Occipital lobe (tissue), 2 donors: ENCODE results near the gene DUSP15. TPM values are rescaled to one million over a fixed set of nuclear protein-coding genes. Genes with fewer than 3 reads are reported as not detected.
"Not testable (repeated sequence)": the region's sequence is repeated elsewhere in the genome, so short reads cannot be mapped to it uniquely, and the experiment has no call there.

Experiments
- DNase-seq: peaks from one replicate; lab custom pipeline; 2025; lab: John Stamatoyannopoulos, UW
- total RNA-seq: library from RNA; depleted of rRNA; stranded (reverse); fragments of >200 nt; gene quantifications from one replicate; pipeline ENCODE4 v1.2.3, GENCODE V29; 2014

DUSP15 gene, protein sequence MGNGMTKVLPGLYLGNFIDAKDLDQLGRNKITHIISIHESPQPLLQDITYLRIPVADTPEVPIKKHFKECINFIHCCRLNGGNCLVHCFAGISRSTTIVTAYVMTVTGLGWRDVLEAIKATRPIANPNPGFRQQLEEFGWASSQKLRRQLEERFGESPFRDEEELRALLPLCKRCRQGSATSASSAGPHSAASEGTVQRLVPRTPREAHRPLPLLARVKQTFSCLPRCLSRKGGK
- 3.0 TPM for total RNA-seq

DNA sequence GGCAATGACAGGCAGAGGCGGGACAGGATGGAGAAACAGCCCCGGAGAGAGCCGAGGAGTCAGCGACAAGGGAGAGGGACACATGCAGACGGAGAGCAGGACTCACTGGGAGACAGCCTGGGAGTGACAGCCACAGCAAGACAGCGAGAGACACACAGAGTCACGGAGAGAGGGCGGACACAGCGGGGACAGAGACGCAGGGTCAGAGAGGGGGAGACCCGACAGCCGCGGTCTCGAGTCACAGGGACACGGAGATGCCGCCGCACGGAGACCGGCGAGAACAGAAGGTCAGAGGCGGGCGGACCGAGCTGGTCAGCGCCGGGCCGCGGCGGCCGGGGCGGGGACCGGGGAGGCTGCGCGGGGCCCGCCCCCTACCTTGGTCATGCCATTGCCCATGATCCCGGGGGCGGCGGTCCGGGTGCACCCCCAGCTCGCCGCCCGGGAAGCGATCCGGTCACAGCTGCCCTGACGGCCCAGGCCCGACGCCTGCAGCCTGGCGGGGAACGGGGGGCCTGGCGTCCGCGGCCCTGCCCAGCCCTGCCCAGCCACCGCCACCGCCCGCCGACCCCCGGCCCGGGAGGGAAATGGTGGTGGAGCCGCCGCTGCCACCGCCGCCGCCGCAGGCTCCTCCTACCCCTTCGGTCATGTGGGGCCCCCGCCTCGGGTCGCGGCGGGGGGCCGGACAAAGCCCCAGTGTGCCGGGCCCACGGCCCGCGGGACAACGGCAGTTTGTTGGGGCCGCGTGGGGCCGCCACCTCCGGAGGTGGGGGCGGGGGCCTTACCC lies at the start of gene DUSP15, which contains the start of gene TTLL9:
TSS of gene DUSP15 (minus strand) at position 586 of the 784 bp plus-strand sequence. CDS start at position 396, 190 bp downstream.
TSS of gene TTLL9 (plus strand) at position 693 of the 784 bp plus-strand sequence. CDS start 493 bp downstream, outside the sequence.
- DNase-seq = peak; percentile 39

DNA sequence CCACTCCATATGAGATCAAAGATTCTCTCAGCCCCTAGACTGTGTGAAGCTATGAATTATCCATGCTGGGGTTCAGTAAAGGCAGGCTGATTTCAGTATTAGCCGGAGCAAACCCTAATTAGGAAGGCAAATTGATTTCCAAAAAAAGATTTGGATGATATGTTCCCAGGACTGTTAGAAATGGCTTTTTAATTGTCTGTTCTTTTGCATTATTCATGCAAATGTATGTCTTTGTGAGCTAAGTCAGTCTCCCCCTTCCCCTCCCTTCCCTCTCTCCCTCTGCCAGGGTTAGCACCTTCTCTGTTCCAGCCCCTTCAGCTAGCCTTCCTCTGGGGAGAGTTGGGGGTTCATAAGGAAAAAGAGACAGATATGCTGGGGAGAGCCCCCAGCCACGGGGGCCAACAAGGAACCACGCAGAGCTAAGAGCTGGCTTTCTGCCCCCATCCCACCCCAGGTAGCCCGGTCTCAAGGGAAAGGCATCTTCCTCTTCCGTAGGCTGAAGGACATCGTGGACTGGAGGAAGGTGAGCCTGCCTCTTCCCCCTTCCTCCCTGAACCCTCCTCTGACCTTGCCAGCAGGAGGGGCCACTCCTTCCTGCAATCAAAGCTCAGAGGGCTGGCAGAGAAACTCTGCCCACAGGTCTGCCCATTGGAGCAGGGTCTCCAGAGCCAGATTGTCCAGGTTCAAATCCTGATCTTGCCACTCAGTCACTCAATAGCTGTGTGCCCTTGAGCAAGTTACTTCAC lies 49.3 kb upstream of the DUSP15 start:
- no peak for DNase-seq

DNA sequence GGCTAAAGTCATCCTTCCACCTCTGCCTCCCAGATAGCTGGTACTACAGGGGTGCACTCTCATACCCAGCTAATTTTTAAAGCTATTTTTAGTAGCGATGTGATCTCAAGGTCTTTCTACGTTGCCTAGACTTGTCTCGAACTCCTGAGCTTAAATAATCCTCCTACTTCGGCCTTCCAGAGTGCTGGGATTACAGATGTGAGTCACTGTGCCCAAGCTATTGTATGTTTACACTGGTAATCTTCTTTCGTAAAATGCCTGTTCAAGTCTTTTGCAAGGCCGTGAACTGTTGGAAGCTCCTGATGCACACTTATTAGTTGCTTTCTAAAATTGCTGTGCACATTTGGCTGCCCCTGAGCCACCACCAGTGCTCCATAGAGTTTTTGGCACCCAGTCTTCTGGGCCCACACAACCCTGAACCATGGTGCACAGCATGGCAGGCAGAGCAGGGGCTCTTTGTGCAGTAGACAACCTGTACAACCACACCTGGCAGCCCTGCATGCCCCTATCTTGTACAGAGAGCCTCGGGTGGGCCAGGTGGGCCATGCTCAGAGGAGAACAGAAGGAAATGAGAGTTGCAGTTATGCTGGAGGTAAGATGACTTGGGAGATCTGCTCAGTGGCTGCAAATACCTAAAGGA lies 48.3 kb upstream of the DUSP15 start:
- no peak for DNase-seq

DNA sequence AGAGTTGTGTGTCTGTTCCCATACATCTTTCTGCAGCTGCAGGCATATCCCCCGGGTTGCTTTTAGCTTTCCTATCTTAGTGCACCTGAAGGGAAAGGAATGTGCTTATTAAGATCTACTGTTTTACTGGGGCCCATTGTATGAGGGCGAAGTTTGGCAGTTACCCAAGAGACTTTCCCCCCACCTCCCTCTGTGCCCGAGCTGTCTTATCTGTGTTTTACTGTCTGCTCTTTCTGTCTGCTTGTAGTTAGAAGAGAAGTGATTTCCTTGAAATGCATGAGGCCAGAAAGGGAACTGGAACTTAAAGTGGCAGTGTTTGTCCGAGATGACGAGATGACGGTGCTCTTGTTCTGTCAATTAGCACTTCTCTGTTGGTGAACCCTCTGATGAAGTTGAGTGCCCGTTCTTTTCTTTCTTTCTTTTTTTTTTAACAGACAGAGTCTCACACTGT lies 47.7 kb upstream of the DUSP15 start:
- not testable (repeated sequence) for DNase-seq

DNA sequence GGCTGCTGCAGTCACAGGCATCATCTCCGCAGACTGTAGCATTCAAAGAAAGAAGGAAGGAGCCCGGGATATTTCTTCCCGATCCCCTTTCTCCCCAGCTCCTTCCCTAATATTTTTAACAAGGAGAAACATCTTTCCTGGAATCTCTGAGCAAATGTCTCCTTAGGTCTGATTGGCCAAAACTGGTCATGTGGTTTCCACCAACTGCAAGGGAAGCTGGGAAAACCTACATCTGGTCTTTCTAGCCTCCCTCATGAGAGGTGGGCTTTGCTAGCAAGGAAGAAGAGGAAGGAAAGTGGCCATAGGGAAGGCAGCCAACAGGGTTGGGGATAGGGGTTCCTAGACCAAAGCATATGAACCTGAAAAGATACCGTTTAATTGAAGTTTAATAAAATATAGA lies 46.4 kb upstream of the DUSP15 start:
- no peak for DNase-seq

DNA sequence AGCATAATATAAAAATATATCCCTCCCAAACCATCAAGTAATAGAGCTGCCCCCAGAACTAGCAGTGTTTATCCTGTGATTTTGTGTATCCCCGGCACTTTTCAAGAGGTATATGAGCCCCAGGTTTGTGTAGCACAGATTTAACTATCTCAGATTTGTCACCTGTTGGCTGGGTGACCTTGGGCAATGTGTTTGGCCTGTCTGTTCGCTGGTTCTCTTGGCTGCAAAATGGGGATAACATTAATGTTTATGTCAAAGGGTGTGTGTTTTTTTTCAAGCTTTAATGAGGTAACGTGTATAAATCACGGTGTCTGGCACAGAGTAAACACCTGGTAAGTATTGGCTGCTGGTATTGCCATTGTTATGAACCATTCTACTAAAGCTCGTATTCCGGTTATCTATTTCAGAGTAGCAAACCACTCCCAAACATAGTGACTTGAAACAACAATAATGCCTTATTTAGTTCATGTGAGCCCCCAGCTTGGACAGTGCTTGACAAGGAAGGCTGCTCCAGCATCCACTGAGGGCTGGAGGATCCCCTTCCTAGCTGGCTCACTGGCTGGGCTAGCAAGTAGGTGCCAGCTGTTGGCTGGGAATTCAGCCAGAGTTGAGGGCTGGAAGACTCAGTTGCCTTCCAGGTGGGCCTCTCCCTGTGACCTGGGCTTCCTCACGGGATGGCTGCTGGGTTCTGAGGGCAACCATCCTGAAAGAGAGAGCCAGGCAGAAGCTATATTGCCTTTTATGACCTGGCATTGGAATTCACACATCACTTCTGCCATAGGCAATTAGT lies 45.4 kb upstream of the DUSP15 start:
- DNase-seq = no peak

DNA sequence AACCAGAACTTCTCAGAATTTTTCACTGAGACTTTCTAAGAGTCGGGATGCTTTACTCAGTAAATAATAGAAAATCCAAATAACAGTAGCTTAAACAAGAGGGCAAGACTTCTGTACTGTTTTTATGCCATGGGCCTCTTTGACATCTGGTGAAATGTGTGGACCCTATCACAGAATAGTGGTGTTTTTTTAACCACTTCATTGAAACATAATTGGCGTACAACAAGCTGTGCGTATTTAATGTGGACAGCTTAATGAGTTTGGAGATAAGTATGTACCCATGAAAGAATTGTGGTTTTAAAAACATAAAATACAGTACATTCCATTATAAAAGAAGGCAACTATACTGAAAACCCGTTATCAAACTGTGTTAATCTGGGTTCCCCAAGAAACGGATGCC lies 43.8 kb upstream of the DUSP15 start:
- no peak for DNase-seq

DNA sequence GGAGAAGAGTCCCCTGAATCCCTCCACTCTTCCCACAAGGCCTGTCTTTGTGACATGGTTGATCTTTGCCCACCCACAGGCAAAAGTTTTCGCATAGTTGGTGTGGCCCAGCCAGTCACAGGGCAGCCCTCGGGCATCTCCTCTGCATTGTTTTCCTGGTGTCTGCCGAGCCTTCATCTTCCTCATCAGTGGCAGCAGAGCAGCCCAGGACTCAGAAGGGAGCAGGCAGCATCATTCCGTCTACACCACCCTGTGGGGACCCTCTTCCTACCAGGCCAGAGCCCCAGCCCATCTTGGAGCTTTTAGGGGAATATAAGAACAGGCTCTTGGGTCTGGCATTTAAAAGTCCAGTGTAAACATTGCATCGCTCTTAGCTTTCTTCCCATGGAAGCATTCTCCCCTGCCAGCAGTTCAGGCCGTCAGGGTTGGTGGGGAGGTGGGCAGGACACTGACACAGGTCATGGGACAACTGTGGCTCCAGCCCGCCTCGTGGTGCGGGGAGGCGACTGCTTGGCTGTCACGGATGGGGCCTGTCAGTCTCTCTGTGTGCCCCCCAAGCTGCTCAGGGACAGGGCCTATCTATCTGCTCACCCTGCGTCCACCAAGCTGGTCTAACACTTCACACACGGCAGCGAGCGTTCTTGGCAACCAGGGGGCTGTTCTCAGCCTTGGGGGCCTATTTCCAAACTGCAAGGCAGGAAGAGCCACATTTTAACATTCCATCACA lies 43.3 kb upstream of the DUSP15 start:
- no peak for DNase-seq

DNA sequence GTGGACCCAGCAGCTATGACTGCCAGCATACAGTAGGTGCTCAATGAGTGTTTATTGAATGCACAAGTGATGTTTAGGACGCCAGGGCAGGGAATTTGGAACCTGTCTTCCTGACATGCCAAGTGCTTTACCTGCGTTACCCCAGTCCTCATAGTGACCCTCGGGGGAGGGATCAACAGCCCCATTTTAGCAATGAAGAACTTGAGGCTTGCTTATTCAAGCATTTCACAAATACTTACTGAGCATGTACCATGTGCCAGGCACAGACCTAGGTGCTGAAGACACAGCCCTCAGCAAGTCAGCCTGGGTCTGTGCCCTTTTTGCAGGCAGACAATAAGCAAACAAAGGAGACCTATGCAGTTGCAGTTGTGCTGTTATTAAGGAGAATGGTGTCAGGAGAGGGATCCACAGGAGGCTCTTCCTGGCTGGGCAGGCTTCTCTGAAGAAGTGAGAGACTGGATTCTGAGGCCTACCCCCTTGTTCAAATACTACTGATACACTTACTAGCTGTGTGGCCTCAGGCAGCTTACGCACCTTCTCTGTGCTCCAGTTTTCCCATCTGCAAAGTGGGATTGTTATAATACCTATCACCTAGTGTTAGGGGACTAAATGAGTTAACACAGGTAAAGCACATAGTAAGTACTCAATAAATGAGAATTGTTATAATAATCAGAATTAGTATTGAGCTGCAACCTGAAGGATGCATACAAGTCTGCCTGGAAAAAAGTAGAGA lies 39.9 kb upstream of the DUSP15 start:
- no peak for DNase-seq

DNA sequence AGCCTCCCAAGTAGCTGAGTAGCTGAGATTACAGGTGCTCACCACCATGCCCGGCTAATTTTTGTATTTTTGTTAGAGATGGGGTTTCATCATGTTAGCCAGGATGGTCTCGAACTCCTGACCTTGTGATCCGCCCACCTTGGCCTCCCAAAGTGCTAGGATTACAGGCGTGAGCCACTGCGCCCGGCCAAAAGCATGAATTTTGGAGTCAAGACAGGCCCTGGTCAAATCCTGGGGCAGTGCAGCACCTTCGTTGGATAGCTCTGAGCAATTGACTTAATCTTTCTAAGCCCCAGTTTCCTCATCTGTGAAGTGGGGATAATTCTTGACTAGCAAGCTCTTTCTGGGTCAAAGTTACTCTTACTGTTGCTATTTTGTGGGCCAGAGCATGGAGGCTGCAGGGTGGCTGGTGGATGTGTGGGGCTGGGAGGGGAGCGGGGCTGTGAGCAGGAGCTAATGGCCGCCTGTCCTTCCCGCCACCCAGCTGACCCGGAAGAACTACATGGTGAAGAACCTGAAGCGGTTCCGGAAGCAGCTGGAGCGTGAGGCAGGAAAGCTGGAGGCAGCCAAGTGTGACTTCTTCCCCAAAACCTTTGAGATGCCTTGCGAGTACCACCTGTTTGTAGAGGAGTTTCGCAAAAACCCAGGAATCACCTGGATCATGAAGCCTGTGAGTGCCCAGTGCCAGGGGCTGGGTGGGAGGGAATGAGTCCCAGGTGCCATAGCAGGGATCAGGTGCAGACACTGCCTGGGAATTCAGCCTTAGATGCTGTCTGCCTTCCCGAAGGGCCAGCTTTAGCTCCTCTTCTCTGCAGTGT lies 39.1 kb upstream of the DUSP15 start:
- DNase-seq = no peak

DNA sequence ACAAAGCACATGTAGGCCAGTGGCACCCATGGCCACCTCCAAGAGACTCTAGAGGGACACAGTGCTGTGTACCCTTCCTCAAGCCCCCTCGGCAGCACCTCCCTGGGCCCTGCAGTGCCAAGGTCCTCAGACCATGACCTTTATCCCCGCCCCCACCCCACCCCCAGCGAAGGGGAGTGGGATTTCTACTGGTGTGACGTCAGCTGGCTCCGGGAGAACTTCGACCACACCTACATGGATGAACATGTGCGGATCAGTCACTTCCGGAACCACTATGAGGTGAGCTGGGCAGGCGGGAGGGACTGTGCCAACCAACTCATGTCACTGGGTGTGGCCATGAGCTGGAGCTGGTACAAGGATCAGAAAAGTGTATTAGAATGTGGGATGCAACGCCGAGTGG lies 38.1 kb upstream of the DUSP15 start:
- no peak for DNase-seq

DNA sequence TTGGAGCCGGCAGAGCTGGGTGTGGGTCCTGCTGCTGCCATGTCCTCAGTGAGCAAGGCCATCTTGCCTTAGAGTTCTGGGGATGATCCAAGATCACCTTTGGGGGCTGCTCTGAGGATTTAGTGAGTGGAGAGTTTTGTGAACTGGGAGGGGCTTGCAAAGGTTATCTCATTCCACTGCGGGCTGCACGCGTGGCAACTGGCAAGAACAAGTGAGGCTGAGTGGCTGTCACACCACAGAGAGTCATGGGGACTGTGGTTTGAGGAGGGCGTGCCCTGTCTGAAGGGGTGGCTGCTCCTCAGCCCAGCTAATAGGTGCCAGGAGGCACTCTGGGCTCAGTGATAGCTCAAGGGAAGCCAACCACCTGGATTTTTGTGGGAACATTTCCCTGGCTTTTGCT lies 37.7 kb upstream of the DUSP15 start:
- DNase-seq = no peak

DNA sequence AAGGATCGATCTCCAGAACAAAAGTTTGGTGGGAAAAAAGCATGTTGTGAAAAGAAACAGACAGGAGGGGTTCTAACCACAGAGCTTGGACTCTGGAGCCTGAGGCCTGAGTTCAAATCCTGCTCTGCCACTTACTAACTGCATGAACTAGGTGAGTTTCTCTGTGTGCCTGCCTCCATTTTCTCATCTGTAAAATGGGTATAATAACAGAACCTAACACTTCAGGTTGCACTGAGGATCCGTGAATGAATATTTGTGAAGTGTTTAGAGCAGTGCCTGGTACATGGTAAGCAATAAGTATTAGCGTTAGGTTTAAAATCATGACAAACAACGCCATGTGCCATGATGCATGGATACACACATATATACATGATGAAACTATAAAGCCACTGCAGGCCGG lies 36.7 kb upstream of the DUSP15 start:
- no peak for DNase-seq

DNA sequence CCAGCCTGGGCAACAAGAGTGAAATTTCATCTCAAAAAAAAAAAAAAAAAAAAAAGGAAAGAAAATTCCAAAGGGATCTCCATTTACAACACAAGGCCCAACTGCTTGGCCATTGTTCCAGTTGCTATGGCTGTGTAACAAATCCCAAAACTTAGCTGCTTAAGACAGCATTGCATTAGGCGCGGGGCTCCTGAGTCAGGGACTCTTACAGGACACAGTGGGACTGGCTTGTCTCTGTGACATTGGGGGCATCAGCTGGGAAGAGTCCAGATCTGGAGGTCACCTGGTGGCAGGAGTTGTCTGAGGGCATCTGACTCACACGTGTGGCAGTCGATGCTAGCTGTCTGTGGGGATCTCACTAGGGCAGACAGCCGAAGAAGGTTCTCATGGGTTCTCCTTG lies 35.7 kb upstream of the DUSP15 start:
- no peak for DNase-seq

DNA sequence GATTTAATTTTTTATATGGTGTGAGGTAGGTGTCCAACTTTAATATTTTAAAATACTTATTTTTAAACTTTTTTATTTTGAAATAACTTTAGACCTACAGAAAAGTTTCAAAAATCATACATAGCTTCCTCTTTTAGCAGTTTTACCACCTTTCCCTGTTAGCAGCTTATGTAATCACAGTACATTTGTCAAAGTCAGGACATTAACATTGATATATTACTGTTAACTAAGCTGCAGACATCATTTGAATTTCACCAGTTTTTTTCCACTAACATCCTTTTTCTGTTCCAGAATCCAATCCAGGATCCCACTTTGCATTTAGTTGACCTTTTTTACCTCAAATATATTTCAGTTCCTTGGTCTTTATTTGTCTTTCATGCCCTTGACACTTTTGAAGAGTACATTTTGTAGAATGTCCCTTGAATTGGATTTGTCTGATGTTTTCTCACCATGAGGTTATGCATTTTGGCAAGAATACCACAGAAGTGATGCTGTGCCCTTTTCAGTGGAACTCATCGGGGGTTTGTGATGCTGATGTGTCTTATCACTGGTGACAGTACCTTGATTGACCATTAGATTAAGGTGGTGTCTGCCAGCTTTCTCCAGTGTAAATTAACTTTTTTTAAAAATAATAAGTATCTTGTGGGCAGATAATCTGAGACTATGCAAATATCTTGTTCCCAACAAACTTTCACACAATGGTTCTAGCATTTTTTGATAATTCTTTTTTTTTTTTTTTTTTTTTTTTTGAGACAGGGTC lies 33.5 kb upstream of the DUSP15 start:
- no peak for DNase-seq

DNA sequence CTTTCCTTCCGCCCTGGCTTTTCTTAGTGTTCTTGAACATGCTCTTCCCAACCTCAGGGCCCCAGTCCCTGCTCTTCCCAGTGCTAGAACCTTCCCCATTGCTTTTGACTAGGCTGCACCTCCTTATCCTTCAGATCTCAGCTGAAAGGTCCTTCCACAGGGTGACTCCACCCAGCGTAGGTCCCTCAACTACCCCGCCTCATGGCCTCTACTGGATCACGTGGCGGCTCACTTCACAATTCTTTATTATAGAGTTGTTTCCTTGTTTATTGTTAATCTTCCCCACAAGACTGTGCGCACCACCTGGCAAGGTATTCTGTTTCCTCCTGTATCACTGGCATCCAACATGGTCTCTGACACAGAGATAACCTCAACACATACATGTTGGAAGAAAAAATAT lies 31.3 kb upstream of the DUSP15 start:
- DNase-seq = no peak

DNA sequence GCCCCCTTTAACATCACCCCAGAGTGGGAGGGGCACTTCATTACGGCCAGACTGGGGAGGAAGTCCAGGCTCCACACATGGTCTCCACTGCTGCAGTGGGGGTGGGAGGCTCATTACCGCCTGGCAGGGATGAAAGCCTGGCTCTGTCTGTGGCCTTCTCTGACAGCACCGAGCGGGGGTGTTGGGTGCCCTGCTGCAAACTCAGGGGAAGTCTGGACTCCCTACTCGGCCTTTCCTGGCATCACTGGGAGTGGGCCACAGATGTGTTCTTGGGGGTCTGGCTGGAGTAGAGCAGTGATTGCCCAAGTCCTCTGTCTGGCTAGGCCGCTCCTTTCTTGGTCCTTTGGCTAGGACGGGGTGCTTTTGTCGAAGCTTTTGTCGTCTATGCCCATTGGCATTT lies 27.2 kb upstream of the DUSP15 start:
- no peak for DNase-seq

DNA sequence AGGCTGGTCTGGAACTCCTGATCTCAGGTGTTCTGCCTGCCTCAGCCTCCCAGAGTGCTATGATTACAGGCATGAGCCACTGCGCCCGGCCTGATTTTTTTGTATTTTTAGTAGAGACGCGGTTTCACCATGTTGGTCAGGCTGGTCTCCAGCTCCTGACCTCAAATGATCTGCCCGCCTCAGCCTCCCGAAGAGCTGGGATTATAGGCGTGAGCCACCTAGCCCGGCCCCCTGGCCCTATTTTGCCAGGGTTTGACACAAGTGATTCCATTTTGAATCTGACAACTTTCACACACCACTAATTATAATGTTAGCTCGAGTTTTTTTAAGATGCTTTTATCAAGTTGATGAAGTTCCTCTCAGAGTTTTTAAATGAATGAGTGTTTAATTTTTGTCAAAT lies 25.7 kb upstream of the DUSP15 start:
- DNase-seq = no peak
